Retinal pigment epithelial cell (primary cell): ENCODE data around the gene CIZ1.
A peak's percentile ranks its signal among the peaks of the same experiment; 100 is the strongest.

Experiments used
- DNase-seq: peaks from one replicate; pipeline ENCODE4 v3.0.0-alpha.2; 2010; ENCODE audit warnings: low read depth
- H3K4me3 ChIP-seq: 2 replicates; pipeline ENCODE4 v1.5.1; 2011; ENCODE audit warnings: mild to moderate bottlenecking, low read length, control low read depth, moderate library complexity
- TF ChIP-seq, protein P1 (sequence below): conservative IDR thresholded peaks from 2 replicates; pipeline ENCODE4 v1.5.1; 2011; ENCODE audit warnings: low read depth, low read length, control low read depth, inconsistent platforms

The CIZ1 gene

DNA sequence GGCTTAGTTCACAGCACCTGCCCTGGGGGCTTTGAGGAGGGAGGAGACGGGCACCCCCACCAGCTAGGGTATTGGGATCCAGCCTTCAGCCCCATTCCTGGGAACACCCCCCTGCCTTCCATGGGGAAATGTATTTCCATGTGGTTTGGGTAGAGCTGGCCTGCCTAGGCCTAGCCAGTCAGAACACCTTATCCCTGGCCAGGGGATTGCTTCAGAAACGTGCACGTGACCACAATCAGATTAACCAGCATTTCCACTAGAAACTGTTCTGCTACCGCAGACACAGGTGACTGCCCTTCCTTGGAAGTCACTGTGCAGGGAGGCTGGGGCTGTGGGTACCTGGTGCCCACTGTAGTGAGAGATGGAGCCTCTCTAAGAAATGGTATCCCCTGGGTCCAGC, 17.3 kb downstream of the CIZ1 start:
- DNase-seq: no peak
- no peak overlapping the region for H3K4me3 ChIP-seq
- TF ChIP-seq, protein P1, sequence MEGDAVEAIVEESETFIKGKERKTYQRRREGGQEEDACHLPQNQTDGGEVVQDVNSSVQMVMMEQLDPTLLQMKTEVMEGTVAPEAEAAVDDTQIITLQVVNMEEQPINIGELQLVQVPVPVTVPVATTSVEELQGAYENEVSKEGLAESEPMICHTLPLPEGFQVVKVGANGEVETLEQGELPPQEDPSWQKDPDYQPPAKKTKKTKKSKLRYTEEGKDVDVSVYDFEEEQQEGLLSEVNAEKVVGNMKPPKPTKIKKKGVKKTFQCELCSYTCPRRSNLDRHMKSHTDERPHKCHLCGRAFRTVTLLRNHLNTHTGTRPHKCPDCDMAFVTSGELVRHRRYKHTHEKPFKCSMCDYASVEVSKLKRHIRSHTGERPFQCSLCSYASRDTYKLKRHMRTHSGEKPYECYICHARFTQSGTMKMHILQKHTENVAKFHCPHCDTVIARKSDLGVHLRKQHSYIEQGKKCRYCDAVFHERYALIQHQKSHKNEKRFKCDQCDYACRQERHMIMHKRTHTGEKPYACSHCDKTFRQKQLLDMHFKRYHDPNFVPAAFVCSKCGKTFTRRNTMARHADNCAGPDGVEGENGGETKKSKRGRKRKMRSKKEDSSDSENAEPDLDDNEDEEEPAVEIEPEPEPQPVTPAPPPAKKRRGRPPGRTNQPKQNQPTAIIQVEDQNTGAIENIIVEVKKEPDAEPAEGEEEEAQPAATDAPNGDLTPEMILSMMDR: no peak

- no peak for DNase-seq
- no peak overlapping the region for H3K4me3 ChIP-seq
- TF ChIP-seq, protein P1: no peak
Measured at GRCh38 chr9:128169925-128170324, 21.4 kb downstream of the CIZ1 start.

GRCh38 chr9:128169492-128169891, 21.9 kb downstream of the CIZ1 start:
- TF ChIP-seq, protein P1: no peak
- H3K4me3 ChIP-seq: no peak overlapping the region
- DNase-seq: no peak

- no peak overlapping the region for H3K4me3 ChIP-seq
- TF ChIP-seq, protein P1: no peak
- DNase-seq: no peak
Measured at GRCh38 chr9:128168731-128169308, 22.6 kb downstream of the CIZ1 start.

DNA sequence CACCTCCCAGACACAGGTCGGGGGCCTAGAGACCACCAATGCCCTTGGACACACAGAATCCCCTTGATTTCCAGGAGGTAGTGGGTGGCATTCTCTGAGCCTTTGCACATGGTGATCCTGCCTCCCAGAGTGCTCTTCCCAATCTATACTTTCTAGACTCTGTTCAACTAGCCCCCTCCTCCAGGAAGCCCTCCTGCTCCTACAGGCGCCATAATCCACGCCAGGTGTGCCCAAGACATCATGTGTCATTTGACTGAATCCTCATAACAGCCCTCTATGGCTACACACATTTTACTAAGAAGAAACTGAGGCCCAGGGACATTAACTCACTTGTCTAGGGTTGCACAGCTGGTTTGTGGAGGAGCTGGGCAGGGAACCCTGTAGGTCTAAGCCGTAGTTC, 24.2 kb downstream of the CIZ1 start:
- no peak overlapping the region for H3K4me3 ChIP-seq

DNA sequence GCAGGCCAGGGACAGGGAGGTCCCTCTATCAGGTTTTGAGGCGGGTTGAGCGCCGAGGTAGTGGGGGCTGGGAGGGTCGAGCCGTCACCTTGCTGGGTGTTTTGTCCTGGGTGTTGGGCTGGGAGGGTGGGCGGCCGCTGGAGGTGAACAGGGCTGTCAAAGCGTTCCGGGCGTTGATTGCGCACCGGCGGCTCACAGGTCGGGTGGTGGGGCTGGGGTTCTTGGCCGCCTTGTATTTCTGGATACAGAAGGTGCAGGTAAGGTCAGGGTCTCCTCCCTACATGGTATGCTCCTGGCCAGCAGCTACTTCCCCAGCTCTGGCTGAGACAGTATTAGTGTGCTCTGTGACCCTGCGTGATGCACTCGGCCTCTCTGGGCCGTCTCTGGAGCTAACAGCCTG, 25.2 kb downstream of the CIZ1 start:
- H3K4me3 ChIP-seq: no peak overlapping the region
- DNase-seq: no peak
- TF ChIP-seq, protein P1: no peak

More for the DNA sequence above, 24.2 kb downstream of the CIZ1 start:
- TF ChIP-seq, protein P1: no peak
- DNase-seq: no peak

DNA sequence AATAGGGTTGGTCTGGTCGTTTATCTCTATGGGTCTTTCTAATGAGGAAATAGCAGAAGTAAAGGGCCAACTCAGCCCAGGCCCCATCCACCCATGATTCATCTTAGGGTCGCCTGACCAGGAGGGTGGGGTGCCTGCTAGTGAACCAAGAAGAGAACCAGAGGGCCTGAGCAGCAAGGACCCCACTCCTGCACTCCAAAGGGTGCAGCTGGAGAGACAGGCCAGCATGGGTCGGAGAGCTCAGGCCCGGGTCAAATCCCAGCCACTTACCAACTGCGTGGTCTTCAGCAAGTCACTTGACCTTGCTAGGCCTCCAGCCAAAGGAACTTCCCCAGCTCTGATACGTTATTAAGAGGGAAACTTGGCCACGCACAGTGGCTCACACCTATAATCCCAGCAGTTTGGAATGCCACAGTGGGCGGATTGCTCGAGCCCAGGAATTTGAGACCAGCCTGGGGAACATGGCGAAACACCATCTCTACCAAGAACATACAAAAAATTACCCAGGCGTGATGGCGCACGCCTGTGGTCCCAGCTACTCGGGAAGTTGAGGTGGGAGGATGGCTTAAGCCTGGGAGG, 27.0 kb downstream of the CIZ1 start:
- no peak overlapping the region for H3K4me3 ChIP-seq
- peak; percentile 86 for DNase-seq
- TF ChIP-seq, protein P1: no peak
